ENCODE results near the gene VPS18. TPM values are rescaled to one million over a fixed set of nuclear protein-coding genes. Genes with fewer than 3 reads are reported as not detected.

The VPS18 gene
- total RNA-seq, 6 experiments from 2014 or later = 27.7 to 33.1 (median 31.2) TPM

- TF ChIP-seq, protein P1, sequence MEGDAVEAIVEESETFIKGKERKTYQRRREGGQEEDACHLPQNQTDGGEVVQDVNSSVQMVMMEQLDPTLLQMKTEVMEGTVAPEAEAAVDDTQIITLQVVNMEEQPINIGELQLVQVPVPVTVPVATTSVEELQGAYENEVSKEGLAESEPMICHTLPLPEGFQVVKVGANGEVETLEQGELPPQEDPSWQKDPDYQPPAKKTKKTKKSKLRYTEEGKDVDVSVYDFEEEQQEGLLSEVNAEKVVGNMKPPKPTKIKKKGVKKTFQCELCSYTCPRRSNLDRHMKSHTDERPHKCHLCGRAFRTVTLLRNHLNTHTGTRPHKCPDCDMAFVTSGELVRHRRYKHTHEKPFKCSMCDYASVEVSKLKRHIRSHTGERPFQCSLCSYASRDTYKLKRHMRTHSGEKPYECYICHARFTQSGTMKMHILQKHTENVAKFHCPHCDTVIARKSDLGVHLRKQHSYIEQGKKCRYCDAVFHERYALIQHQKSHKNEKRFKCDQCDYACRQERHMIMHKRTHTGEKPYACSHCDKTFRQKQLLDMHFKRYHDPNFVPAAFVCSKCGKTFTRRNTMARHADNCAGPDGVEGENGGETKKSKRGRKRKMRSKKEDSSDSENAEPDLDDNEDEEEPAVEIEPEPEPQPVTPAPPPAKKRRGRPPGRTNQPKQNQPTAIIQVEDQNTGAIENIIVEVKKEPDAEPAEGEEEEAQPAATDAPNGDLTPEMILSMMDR (IDR thresholded peaks at IDR 0.05) = no peak
- Mint-ChIP-seq H3K27me3 (ENCODE audit: insufficient read depth) (peaks cover 2% of the 10 kb centered on the region; the same call in 1 of the 2 replicates), H3K9me3 (no peaks in the 10 kb centered on the region), H3K4me1 (ENCODE audit: low read depth) (peaks cover 10% of the 10 kb centered on the region), H3K27ac (no peak overlapping the region), H3K4me3 (no peak overlapping the region), H3K36me3 (ENCODE audit: low read depth) (no peaks in the 10 kb centered on the region)
- DNase-seq = no peak
Measured at GRCh38 chr15:40915116-40915661, 20.9 kb downstream of the VPS18 start.

- Mint-ChIP-seq H3K9me3 (no peaks in the 10 kb centered on the region), H3K4me3 (no peak overlapping the region), H3K27ac (no peak overlapping the region), H3K4me1 (ENCODE audit: low read depth) (peaks cover 5% of the 10 kb centered on the region; the same call in 1 of the 2 replicates), H3K27me3 (ENCODE audit: insufficient read depth) (peaks cover 2% of the 10 kb centered on the region; the same call in 1 of the 2 replicates), H3K36me3 (ENCODE audit: low read depth) (no peaks in the 10 kb centered on the region)
- no peak for DNase-seq
- TF ChIP-seq, protein P1 (IDR thresholded peaks at IDR 0.05) = no peak
Measured at GRCh38 chr15:40915679-40916078, 21.4 kb downstream of the VPS18 start.

GRCh38 chr15:40917585-40917984, 23.3 kb downstream of the VPS18 start:
- TF ChIP-seq, protein P1 (IDR thresholded peaks at IDR 0.05) = no peak
- Mint-ChIP-seq H3K4me1 (ENCODE audit: low read depth) (no peaks in the 10 kb centered on the region), H3K4me3 (no peak overlapping the region), H3K27ac (no peak overlapping the region), H3K36me3 (ENCODE audit: low read depth) (no peaks in the 10 kb centered on the region), H3K9me3 (no peaks in the 10 kb centered on the region), H3K27me3 (ENCODE audit: insufficient read depth) (peaks cover 6% of the 10 kb centered on the region)
- DNase-seq = no peak

GRCh38 chr15:40918146-40918798, 24.0 kb downstream of the VPS18 start:
- TF ChIP-seq, protein P1 (IDR thresholded peaks at IDR 0.05) = no peak
- no peaks in the 10 kb centered on the region for H3K9me3 Mint-ChIP-seq
- no peaks in the 10 kb centered on the region for H3K4me1 Mint-ChIP-seq (ENCODE audit: low read depth)
- H3K36me3 Mint-ChIP-seq (ENCODE audit: low read depth) = no peaks in the 10 kb centered on the region
- no peak overlapping the region for H3K4me3 Mint-ChIP-seq
- H3K27ac Mint-ChIP-seq = no peak overlapping the region
- peaks cover 6% of the 10 kb centered on the region for H3K27me3 Mint-ChIP-seq (ENCODE audit: insufficient read depth)
- DNase-seq = no peak

- TF ChIP-seq, protein P1 (IDR thresholded peaks at IDR 0.05) = no peak
- Mint-ChIP-seq H3K9me3 (no peaks in the 10 kb centered on the region), H3K27me3 (ENCODE audit: insufficient read depth) (peaks cover 6% of the 10 kb centered on the region), H3K4me1 (ENCODE audit: low read depth) (no peaks in the 10 kb centered on the region), H3K36me3 (ENCODE audit: low read depth) (no peaks in the 10 kb centered on the region), H3K27ac (no peak overlapping the region), H3K4me3 (no peak overlapping the region)
- DNase-seq = no peak
Measured at GRCh38 chr15:40918799-40919392, 24.6 kb downstream of the VPS18 start.
